GM18907 (cell line): ENCODE results near the gene CACNA1B.

Experiments
- ATAC-seq: cut with Tn5 transposase; IDR thresholded peaks from one replicate; pipeline ENCODE4 v1.9.1; 2021; ENCODE audit warnings: mild to moderate bottlenecking, moderate library complexity; ENCODE audit not compliant: unreplicated experiment

The CACNA1B gene

DNA sequence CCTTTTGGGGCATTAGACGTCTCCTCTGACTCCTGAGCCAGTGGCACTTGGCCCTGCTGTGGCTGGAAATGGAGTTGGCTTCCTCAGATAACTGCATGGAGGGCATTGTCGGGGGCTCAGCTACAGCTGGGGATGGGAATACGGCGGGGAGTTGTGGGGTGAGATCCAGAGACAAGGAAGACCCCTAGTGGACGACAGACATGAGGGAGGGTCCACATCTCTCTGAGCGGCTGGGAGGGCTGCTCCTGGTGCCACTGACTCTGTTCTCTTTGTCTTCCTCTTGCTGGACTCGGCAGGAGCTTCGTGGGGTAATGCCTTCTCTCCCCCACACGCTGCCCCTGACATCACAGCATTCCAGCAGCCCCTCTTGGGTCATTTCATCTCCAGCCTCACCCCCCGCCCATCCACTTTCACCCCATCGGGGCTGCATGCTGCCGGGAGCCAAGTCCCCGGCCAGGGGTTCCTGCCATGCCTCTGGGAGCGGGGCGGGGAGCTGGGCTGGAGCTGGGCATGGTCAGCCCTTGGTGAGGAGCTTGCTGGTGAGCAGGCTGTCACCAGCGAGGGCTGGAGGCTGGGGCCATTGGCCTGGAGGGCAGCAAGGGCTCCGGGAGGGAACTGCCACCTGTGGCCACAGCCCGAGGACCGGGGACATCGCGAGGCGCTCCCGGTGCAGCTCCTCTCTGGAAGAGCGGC is 172.3 kb downstream of the CACNA1B start:
- no peak for ATAC-seq

DNA sequence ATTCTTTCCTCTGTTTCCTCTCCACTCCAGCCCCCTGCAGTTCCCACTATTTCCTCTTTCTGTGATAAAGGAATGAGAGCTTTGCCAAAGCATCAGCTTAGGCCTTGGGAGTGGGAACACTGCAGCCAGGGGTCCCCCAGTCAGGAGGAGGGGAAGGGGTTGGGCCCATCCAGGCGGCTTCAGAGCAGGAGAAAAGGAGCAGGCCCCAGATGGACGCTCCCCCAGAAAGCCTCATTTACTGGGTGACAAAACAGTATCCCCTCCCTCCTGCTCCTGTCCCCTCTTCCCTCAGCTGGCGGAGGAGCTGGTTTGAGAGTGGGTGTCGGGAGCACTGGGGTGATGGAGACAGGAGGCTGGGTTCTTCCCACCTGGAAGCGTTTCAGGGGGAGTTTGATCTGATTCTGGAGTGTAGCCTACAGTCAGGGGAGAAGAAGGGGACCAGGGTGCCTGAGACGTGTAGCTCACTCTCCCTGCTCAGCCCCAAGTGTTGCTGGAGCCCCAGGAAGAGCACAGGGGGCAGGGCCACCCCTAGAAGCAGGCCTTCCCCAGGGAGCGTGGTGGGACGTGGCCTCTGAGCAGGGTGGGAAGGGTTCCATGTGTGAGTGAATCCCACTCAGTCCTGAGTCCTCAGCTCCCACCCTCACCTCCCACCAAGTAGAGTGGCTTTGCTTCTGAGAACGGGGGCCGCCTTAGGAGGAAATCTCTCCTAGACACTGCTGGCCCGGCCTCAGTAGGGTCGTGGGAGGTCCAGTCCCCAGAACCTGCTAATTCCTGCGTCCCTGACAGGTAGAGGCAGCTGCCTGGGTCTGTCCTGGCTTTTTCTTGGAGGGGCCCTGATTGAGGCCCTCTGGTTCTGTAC is 173.1 kb downstream of the CACNA1B start:
- no peak for ATAC-seq

DNA sequence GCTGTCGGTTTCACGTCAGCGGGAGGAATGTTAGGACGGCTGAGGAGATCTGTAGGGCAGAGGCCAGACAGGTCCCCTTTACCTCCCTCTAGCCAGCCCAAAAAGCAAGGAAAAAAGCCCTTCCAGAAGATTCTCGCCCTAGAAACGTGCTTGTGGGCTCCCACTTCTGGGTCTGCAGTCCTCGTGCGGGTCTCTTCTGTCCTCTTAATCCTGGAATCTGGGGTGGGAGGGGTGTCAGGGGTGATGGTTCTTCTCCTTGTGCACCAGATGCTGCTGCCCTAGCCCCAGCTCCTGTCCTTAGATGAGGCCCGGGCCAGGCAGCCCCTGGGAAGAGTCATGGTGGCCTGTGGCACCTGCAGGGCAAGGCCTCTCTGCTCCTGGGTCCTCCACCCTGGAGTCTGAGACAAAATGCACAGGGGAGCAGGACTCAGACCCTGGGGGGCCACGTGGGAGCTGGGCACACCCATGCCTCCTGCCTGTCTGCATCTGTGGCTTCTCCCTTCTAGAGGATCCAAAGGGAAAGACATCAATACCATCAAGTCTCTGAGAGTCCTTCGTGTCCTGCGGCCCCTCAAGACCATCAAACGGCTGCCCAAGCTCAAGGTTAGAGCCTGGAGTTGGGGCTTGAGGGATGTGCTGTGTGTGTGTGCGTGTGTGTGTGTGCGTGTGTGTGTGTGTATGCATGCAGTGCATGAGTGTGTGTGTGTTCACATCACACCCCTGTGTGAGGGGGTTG is 174.2 kb downstream of the CACNA1B start:
- ATAC-seq: no peak

DNA sequence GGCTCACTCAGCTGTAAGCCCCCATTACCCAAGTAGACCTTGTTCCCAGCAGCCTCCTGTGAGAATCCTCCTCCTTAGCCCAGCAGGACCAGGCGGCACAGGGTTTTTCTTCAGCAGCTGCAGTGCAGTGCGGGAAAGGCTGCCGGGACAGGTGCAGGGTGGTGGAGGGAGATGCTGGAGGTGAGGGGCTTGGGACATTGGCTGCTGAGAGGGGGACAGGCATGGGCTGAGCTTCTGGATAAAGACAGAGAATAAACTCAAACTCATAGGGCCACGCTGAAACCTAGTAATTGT is 174.7 kb downstream of the CACNA1B start:
- no peak for ATAC-seq

DNA sequence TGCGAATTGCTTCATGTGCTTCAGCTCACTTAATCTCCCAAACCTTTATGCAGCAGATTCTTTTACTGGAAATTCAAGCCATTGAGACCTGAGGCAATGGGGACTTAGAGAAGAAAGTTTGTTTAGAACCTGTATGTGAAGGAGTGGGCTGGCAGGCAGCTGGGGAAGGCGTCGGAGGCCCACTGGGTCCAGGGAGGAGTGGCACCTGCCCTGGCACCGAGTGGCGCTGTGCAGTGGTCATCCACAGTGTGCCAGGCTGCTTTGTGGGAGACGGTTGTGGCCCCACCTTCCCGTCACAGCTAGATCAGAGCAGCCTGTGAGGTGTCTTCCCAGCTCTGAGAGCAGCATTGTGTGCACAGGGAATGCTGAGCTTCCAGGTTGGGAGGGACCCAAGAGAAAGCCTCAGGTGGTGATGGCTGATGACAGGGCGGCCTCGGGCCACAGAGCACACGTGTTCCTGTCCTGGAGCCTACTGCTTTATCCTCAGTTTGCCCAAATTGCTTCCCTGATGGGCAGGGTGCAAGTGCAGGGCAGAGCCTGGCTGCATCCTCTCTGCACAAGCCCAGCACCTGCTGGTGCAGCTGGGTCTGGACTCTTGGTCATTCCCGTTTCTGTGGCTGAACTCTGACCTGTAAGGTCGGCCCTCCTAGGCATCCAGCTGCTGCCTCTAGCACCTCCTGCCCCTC is 175.2 kb downstream of the CACNA1B start:
- ATAC-seq: no peak

DNA sequence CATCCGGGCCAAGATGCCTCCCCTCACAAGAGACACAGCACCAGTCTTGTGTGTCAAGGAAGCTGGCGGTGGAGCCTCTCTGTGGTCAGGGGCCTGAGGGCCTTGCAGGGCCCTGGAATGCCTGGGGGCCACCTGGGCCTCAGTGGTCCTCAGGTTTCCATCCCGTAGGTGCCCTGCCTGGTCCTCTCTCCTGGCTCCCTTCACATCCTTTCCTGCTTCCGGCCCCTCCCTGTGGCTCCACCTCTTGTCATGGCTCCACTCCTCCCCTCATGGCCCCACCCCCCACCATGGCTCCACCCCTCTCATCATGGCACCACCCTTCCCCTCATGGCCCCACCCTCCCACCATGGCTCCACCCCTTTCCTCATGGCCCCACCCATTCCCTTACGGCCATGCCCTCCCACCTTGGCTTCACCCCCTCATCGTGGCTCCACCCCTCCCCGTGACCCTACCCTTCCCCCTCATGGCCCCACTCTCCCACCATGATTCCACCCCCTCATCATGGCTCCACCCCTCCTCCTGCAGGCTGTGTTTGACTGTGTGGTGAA is 175.8 kb downstream of the CACNA1B start:
- ATAC-seq: no peak

DNA sequence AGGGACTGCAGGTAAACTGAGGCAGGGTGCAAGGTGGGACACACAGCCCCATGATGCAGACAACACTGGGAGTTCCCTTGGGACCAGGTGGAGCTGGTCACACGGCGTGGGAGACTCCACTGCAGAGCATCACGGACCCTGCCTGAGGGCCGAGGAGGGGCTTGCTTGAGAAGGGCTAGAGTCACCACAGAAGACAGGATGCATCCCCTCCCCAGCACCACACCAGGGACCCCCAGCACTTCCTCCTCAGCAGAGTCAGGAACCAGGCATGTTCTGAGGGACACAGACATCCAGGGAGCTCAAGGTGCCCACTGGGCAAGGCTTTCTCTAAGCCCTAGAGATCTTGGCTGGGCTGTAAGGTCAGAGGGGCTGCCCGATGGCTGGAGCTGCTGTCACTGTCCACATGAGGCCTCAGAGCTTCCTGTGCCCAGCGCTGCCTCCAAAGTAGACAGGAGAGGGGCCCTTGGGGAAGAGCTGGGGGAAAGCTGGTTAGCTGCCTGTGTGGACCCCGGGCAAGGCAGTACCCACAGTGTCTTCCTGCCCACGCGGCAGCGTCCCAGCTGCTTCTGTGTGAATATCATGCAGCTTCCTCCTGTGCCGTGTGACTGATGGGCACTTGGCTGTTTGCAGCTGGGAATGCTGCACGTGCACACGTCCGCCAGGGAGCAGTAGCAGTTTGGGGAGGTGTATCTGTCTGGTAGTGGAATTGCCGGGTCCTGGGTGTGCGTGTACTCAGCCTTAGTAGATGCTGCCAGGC is 176.6 kb downstream of the CACNA1B start:
- ATAC-seq: no peak

DNA sequence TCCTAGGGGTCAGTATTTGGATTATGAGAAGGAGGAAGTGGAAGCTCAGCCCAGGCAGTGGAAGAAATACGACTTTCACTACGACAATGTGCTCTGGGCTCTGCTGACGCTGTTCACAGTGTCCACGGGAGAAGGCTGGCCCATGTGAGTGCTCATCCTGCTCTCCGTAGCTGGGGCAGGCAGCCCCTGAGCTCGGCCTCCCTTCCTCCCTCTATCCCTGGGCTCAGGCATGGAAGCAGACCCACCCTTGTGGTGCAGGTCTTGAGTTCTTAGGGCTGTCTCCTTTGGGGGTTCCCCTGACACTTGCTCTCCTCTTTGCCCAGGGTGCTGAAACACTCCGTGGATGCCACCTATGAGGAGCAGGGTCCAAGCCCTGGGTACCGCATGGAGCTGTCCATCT is 180.1 kb downstream of the CACNA1B start:
- no peak for ATAC-seq

DNA sequence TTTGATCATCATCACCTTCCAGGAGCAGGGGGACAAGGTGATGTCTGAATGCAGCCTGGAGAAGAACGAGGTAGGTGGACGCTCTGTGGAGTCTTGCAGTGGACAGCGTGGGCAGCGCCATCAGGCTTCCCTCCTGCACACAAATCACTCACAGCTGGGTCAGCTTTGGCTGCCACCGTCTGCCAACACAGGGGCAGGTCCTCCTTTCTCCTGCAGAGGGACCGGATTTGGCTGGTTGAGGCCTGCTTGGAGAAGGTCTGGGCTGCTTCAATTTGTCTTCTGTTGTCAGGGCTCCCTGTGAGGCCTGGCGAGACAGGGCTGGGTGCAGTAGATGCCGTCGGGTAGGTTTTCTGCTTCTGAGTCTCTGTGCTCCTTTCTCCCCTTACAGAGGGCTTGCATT is 180.6 kb downstream of the CACNA1B start:
- ATAC-seq: no peak

DNA sequence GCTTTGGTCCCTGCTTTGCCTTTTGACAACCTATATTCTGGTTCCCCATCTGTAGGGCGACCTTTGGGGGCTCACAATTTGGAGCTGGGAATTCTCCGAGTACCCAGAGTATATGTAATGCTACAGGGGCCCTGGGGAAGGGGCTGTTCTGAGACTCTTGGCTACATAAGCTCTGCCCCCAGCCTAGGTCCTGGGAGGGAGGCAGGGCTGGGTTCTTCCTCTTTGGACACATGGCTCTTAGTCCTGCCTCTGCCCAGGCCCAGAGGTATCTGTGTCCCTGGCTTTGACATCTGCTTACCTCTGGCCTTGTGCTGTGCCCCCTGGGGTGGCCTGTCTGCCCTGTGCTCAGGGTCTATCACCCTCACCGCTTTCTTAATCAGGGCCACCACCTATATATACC is 181.6 kb downstream of the CACNA1B start:
- no peak for ATAC-seq

DNA sequence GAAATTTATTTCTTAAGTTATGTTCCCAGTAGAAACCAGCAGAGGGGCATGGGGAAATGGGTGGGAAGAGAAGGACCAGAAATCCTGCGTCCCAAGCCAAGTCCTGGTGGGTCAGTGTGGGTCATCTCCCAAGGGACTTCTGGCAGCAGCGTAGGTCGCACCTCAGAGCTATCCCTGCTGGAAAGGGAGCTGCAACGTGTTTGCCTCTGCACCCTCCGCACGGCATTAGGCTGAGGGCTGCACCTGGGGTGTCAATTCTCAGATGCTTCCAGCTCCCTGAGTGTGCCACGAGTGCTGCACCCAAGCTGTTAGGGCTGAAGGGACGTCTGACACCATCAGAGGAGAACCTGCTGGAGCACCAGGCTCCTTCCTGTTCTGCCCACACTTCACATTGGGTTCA is 182.8 kb downstream of the CACNA1B start:
- ATAC-seq: no peak

DNA sequence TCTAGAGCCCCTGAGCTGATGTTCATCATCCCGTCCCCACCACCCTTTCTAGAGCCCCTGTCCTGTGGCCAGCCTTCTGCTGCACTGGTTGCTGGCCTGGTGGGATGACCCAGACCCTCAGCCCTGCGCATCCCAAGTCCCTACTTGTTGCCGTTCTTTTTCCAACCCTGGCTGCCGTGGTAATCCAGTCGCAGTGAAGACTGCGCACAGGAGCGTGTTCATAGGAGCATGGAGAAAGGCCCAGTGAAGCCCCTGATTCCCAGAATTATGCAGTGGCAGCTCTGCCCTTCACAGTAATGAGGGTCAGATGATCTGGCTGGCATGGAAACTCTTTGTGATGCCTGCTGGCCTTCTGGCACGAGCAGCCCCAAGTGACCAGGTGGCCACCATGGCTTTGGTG is 183.3 kb downstream of the CACNA1B start:
- ATAC-seq: no peak

DNA sequence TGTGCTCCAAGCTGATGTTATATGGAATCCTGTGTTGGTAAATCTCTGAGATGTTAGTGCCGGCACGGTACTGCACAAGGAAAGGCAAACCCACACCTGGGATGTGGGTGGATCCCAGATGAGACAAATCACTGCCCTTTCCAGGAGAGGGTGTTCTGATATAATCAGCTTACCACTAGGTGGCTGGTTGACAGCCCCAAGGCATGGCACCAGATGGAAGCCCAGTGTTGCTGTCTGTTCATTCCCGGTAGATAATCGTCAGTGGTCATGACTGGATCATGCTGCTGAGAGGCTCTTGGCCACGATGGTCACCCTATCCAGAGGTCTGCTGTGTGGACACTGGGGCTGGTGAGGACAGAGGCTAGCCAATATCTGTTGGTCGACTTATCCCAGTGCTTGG is 184.0 kb downstream of the CACNA1B start:
- no peak for ATAC-seq

DNA sequence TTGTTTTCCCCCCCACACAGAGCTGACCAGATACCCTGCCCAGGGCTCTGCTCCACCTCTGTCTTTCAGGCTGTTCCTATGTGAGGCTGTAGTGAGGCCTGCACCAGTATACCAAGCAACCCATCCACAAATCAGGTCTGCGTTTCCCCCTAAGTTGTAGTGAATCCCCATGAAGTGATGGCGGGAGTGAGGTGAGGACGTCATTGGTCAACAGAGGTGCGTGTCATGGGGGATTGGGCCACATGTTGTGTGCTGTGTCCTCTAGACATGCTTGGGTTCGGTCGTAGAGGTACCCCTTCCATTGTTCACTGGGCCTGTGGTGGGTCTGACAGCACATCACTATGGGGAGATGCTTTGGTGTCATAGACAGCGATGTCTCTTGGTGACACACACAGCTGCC is 184.6 kb downstream of the CACNA1B start:
- no peak for ATAC-seq

DNA sequence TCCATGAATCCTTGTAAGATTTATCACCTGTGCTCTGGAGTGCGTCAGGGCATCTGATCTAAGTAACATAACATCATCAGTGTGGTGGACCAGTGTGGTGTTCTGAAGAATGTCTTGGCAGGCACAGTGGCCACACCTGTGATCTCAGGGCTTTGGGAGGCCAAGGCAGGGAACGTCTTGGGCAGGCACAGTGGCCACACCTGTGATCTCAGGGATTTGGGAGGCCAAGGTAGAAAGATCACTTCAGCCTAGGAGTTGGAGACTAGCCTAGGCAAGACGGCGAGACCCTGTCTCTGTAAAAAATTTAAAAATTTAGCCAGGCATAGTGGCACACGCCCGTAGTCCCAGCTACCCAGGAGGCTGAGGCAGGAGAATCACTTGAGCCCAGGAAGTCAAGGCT is 185.5 kb downstream of the CACNA1B start:
- no peak for ATAC-seq

DNA sequence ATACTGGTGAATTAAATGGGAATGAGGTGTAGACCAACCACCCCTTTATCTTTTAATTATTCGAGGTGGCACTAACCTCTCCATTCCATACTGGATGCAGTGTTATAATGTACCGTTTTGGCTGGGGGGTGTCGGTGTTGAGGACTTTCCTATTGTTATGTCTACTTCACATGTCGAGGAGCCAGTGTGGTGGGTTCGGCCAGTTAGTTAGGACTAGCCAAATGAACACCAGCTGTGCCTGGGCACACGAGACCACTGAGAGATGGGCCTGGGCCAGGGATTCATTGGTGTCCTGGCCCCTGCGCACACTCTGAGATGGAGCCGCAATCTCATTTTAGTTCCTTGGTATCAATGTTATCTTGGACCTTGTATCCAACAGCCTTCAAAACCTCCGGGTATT is 186.2 kb downstream of the CACNA1B start:
- no peak for ATAC-seq

DNA sequence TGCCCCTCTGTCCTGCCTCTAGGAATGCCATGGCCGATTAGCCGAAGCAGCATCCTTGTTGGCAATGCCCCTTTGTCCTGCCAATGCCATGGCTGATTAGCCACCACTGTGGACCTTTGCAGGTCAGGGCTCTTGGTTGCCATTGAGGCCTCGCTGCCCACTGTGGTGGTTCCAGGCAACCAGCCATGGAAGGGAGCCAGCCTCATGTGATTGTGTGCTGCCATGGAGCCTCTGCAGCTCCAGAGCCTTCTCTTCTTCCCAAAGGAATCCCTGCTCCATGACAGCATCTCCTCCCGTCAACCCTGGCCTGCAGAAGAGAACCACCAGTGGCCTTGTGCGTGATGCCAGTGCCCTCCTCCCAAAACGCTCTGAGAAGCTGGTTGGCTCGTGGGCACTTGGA is 187.0 kb downstream of the CACNA1B start:
- no peak for ATAC-seq

DNA sequence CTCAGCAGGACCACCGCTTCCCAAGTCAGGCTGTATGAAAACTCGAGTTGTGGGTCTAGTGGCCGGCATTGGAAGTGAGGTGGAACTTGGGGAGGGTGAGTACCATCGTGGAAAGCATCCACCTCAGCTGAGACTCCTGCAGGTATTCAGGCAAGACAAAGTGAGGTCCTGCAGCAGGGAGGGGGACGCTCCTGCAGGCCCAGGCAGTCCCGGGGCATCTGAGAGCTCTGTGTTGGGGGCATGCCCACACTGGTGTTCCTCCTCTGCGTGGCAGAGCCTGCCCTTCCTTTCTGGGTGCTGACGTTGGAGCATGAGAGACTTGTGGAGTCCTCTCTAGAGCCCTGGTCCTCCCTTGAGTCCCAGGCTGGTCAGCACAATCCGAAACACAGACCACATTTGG is 187.7 kb downstream of the CACNA1B start:
- ATAC-seq: no peak

DNA sequence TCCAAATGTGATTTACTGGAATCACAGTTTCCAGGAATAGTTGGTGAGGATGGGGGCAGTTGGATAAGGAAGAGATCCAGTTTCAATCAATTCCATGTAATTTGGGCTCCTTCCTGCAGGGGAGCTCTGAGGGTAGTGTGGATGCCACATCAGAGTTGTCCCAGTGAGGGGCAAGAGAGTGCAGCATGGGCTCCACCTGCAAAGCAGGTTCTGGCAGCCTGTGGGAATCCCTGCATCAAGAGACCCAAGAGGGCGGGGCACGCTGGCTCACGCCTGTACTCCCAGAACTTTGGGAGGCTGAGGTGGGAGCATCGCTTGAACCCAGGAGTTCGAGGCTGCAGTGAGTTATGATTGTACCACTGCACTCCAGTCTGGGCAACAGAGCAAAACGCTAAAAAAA is 188.5 kb downstream of the CACNA1B start:
- no peak for ATAC-seq

DNA sequence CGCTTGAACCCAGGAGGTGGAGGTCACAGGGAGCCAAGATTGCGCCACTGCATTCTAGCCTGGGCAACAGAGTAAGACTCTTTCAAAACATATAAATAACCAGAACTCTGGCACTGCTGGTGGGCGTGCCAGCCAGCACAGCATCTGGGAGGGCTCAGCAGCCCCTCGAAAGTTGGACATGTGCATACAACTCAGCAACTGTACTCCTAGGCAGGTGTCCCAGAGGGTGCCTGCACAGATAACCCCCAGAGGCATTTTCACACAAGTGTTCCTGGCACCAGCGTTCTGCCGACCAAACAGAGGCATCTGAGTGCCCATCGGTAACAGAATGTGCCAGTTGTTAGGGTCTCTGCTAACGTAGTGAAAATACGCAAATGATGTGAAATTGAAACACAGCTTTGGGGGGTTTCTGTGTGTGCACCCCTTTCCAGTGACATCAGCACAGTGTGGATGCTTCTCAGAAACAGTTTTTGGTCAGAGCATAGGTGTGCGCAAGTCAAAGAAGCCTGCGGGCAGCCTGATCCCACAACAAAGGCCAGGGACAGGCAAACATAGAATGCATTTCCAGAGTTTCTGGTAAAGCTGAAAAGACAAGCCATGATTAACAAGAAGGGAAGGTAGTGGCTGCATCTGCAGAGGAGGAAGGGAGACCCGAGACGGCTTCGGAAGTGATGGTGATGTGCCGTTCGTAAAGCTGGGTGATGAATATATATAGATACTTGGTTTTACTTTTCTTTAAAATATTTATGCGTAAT is 190.2 kb downstream of the CACNA1B start:
- ATAC-seq: no peak
